GM19397 (cell line): ENCODE results near the gene SUDS3.

Experiments used
- ATAC-seq: cut with Tn5 transposase; IDR thresholded peaks from one replicate; pipeline ENCODE4 v1.9.1; 2021; ENCODE audit warnings: mild to moderate bottlenecking, moderate library complexity; ENCODE audit not compliant: unreplicated experiment

Gene SUDS3

GRCh38 chr12:118436986-118437385 is 60.6 kb downstream of the SUDS3 start:
- ATAC-seq, result no peak

- ATAC-seq, result no peak
Measured at GRCh38 chr12:118439068-118439467, 62.7 kb downstream of the SUDS3 start.

DNA sequence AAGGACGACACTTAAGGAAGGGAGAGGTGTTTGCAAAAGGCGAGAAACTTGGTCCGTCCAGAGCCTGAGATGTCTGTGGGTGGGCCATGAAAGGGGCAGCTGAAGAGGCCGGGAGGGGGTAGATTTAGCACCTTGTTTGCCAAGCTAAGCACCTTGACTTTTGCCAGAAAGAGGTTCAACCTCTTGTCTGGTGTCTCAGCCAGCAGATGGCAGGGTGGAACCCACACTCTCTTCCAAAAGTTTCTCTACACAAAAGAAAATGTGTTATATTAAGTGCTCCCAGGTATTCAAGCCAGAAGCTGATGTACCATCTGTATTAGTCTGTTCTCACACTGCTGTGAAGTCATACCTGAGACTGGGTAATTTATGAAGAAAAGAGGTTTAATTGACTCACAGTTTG is 69.9 kb downstream of the SUDS3 start:
- no peak for ATAC-seq

DNA sequence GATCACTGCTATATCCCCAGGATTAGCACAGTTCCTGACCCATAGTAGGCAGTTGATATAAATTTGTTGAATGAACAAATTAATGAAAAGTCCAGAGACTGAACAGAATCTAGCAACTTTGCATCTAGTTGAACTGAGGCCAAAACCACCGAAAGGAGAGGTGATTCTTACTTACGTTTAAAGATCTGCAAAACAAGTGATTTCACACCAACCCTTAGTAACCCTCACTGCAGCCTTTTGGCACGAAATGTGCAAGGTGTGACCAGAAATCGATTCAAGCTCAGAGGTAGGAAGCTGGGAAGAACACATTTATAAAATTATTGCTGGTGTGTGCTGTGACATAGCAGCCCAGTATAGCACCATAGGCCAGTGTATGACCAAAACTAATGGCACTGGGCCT is 70.8 kb downstream of the SUDS3 start:
- no peak for ATAC-seq

- no peak for ATAC-seq
Measured at GRCh38 chr12:118448341-118448740, 72.0 kb downstream of the SUDS3 start.

DNA sequence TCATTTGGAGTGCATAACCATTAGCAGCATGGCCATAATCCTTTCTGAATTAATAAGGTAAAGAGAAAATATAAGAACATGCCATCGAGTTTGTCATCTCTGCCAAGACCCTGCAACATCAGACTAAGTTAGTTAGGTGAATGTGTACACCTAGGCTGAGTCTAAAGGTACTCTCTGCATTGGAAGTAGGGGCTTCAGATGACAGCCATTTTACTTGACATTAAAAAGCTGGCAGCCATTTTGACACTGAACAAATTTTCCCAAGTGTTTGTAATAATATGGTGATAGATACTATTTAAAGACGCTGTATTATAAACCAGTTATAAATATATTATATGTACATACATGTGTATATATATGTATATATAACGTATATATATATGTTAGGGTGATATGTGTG is 79.0 kb downstream of the SUDS3 start:
- ATAC-seq, result no peak

DNA sequence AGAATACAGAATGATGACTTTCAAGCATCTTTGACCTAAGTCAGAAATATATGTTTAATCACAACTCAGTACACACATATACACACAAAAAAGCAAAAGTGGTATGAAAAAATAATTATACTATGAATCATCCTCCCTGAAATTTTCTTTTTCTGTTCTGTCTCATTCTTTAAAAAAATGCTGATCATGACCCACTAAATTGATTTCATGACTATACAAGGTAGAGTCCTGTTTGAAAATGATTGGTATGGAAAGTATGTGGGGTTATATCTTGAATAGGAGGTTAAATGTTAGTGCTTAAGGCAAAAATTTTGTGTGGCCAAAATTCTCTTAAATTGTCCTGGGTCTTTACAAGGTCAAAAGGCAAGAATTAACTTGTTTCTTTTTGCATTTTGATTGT is 80.4 kb downstream of the SUDS3 start:
- no peak for ATAC-seq

DNA sequence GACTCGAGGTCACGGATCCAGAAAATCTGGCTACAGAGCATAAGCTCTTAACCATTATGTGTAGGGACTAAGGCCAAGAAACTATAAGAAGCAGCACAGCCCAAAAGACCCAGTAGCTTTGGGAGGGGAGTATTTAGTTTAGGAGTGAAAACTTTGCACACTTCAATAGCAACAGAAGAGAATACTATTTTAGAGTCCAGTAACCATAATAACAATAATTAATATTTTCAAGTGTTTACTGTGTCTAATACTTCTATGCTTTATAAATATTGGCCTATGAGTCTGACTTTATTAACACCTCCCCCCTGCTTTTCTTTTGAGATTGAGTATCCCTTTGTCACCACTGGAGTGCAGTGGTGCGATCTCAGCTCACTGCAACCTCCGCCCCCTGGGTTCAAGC is 82.8 kb downstream of the SUDS3 start:
- no peak for ATAC-seq

DNA sequence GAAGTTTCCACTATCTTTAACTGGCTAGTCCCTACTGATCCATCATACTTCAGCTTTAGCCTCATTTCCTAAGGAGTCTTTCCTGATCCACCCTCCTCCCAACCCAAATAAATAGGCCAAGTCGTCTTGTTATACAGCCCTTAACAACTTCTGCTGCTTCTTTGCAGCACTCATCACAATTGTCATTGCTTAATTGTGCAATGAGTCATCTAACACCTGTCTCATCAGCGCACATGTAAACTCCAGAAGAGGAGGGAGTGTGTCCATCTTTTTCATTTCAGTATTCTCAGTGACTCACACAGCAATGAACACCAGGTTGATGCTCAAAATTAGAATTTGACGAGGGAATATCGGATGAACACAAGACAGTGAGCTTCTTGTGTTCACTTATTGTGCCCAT is 87.3 kb downstream of the SUDS3 start:
- no peak for ATAC-seq

DNA sequence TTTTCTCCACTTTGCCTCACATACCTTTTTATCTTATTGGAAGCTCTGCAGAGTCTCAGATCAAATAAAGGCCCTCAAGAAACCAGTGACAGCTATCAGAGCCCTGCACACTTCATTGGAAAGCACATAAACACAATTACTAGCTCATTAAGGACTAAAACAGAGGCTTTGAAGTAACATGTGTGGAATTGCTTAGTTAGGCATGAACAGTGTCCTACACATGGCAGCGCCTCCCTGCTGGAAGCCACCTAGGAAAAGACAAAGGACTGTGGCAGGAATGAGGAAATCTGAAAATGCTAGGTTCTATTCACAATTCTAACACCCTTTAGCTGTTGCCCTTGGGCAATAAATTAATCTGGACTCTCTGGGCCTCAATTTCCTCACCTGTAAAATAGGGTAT is 89.4 kb downstream of the SUDS3 start:
- no peak for ATAC-seq
